Transverse colon (tissue), 4 donors: ENCODE measurements around the gene CCDC198.
A peak's percentile ranks its signal among the peaks of the same experiment; 100 is the strongest.

ENCODE experiments used
- CTCF ChIP-seq, 5 experiments: fragments of 200-600 bp in 3 of 5; fragments of 450-650 bp in 2 of 5; sonication (generic) in 3 of 5; IDR thresholded peaks; 1 replicate in 2 of 5; 2 replicates in 3 of 5; pipeline ENCODE4 v1.5.1; 2016 to 2017; ENCODE audit warnings: antibody characterized with exemption in 5 of 5, inconsistent platforms in 3 of 5, mild to moderate bottlenecking in 2 of 5, moderate library complexity in 1 of 5
- EP300 ChIP-seq: sonication (generic); formaldehyde crosslinking; IDR thresholded peaks from one replicate; pipeline ENCODE4 v1.6.1; 2017; ENCODE audit warnings: antibody characterized with exemption, low read depth
- POLR2A ChIP-seq: fragments of 450-650 bp; IDR thresholded peaks from one replicate; pipeline ENCODE4 v1.6.1; 2016; ENCODE audit warnings: antibody characterized with exemption, mild to moderate bottlenecking, moderate library complexity
- POLR2AphosphoS5 ChIP-seq, 3 donors: sonication (generic); formaldehyde crosslinking; IDR thresholded peaks; one replicate each; pipeline ENCODE4 v1.6.1; 2016; ENCODE audit warnings: antibody characterized with exemption in 3 of 3

- peak; percentile 24 to 51 (median 39) for TF ChIP-seq CTCF (IDR thresholded peaks at IDR 0.05)
- no peak for TF ChIP-seq POLR2A
- TF ChIP-seq POLR2AphosphoS5 (IDR thresholded peaks at IDR 0.05), result no peak
- no peak for TF ChIP-seq EP300
Measured at GRCh38 chr14:57486767-57487379, 6.8 kb downstream of the CCDC198 start.
